OCI-LY7 (cell line): ENCODE data around the gene MAPK8IP2. TPM values are rescaled to one million over a fixed set of nuclear protein-coding genes. Genes with fewer than 3 reads are reported as not detected.

Experiments
- BruUV-seq: library from RNA; stranded (reverse); fragments of 400-500 nt; replicated peaks from 2 replicates; lab custom pipeline; 2021; lab: Mats Ljungman, UMichigan
- CTCF ChIA-PET: fragments of 300-600 bp; sonication (Branson Sonifier 250); formaldehyde crosslinking; loops from one replicate; lab custom pipeline; 2022; ENCODE audit warnings: antibody characterized with exemption; ENCODE audit not compliant: unreplicated experiment; lab: Charles Lee
- POLR2A ChIA-PET: fragments of 300-600 bp; sonication (Branson Sonifier 250); formaldehyde crosslinking; loops from one replicate; lab custom pipeline; 2022; ENCODE audit warnings: antibody characterized with exemption; lab: Charles Lee
- DNase-seq: peaks from one replicate; pipeline ENCODE4 v3.0.0-alpha.2; 2015; ENCODE audit warnings: low spot score
- H2AFZ ChIP-seq: fragments of 200-600 bp; sonication (generic), shearing (Covaris generic); 2 replicates; pipeline ENCODE4 v1.6.1; 2014; ENCODE audit warnings: mild to moderate bottlenecking, antibody characterized with exemption, low read length, moderate library complexity
- H3K27ac ChIP-seq: fragments of 200-600 bp; sonication (generic); 2 replicates; pipeline ENCODE4 v1.5.1; 2014; ENCODE audit warnings: mixed run types, low read depth, mild to moderate bottlenecking, moderate library complexity, low read length, inconsistent platforms; ENCODE audit not compliant: poor library complexity, severe bottlenecking
- H3K36me3 ChIP-seq: fragments of 200-600 bp; sonication (generic); 2 replicates; pipeline ENCODE4 v1.6.1; 2014; ENCODE audit warnings: mild to moderate bottlenecking, antibody characterized with exemption, low read length, moderate library complexity, mixed read lengths; ENCODE audit not compliant: insufficient read depth
- H3K4me1 ChIP-seq: fragments of 200-600 bp; sonication (generic); 2 replicates; pipeline ENCODE4 v1.5.1; 2014; ENCODE audit warnings: mild to moderate bottlenecking, low read length; ENCODE audit not compliant: insufficient read depth, poor library complexity, severe bottlenecking
- H3K4me2 ChIP-seq: fragments of 200-600 bp; sonication (generic); 2 replicates; pipeline ENCODE4 v1.6.1; 2014; ENCODE audit warnings: mild to moderate bottlenecking, low read length
- H3K4me3 ChIP-seq: fragments of 200-600 bp; sonication (generic); 2 replicates; pipeline ENCODE4 v1.5.1; 2014; ENCODE audit warnings: mild to moderate bottlenecking, low read depth, low read length; ENCODE audit not compliant: poor library complexity, severe bottlenecking
- H3K79me2 ChIP-seq: fragments of 200-600 bp; sonication (generic); 2 replicates; pipeline ENCODE4 v1.6.1; 2016; ENCODE audit warnings: low read depth, mild to moderate bottlenecking, low read length, moderate library complexity, mixed read lengths; ENCODE audit not compliant: insufficient read depth
- H3K9me2 ChIP-seq: fragments of 200-600 bp; sonication (generic); 2 replicates; pipeline ENCODE4 v1.6.1; 2016; ENCODE audit warnings: mild to moderate bottlenecking, low read length, mixed read lengths; ENCODE audit not compliant: insufficient read depth
- H3K9me3 ChIP-seq: fragments of 200-600 bp; sonication (generic); 2 replicates; pipeline ENCODE4 v1.6.1; 2014; ENCODE audit warnings: mild to moderate bottlenecking, mixed run types, low read length, mixed read lengths
- H4K20me1 ChIP-seq: fragments of 200-600 bp; sonication (generic); 2 replicates; pipeline ENCODE4 v1.6.1; 2014; ENCODE audit warnings: mild to moderate bottlenecking, antibody characterized with exemption, low read length, moderate library complexity, mixed read lengths; ENCODE audit not compliant: insufficient read depth
- CTCF ChIP-seq: fragments of 200-600 bp; sonication (generic); conservative IDR thresholded peaks from 2 replicates; pipeline ENCODE4 v1.5.1; 2014; ENCODE audit warnings: mild to moderate bottlenecking, antibody characterized with exemption, low read length, moderate library complexity, mixed read lengths
- EZH2phosphoT487 ChIP-seq: fragments of 200-600 bp; sonication (generic); IDR thresholded peaks from 2 replicates; pipeline ENCODE4 v1.6.1; 2018; ENCODE audit warnings: low read depth, borderline replicate concordance, mild to moderate bottlenecking, mixed run types, antibody characterized with exemption, low read length, moderate library complexity, mixed read lengths
- intact Hi-C: fragments of 100-400 bp; cut with micrococcal nuclease; formaldehyde crosslinking; loops from one replicate; pipeline ENCODE4 v1.10.0; 2022; ENCODE audit not compliant: unreplicated experiment
- total RNA-seq, 2 experiments: library from RNA; depleted of rRNA in 1 of 2; stranded (reverse); fragments of >200 nt in 1 of 2; shearing (Covaris generic) in 1 of 2; gene quantifications; 2 replicates each; pipeline ENCODE4 v1.2.3, GENCODE V29; 2014 to 2022

MAPK8IP2 gene
- total RNA-seq, 2 experiments from 2014 or later = 0.54 to 2.2 TPM

- intact Hi-C loops = no loop called here
- H3K9me2 ChIP-seq = no peaks in the 10 kb centered on the region
- H3K4me2 ChIP-seq = no peak overlapping the region
- H3K9me3 ChIP-seq = no peaks in the 10 kb centered on the region
- no peak for DNase-seq
- BruUV-seq = no TSS peak
- no peaks in the 10 kb centered on the region for H3K79me2 ChIP-seq
- no peak overlapping the region for H2AFZ ChIP-seq
- H3K27ac ChIP-seq = no peak overlapping the region
- peaks cover 5% of the 10 kb centered on the region for H3K4me1 ChIP-seq
- no peaks in the 10 kb centered on the region for H4K20me1 ChIP-seq
- H3K36me3 ChIP-seq = no peaks in the 10 kb centered on the region
- ChIA-PET CTCF (no interaction called here), POLR2A (interaction anchor here (1.6 kb wide), 1 partner anchor 10 kb away, joined by 6 read pairs; no protein-coding TSS in a partner anchor)
- TF ChIP-seq EZH2phosphoT487 (no peak), CTCF (no peak)
- H3K4me3 ChIP-seq = no peak overlapping the region
Measured at GRCh38 chr22:50630376-50630775, 29.8 kb downstream of the MAPK8IP2 start.

GRCh38 chr22:50633086-50633485 is 32.5 kb downstream of the MAPK8IP2 start:
- Histone ChIP-seq H3K4me2 (no peak overlapping the region), H4K20me1 (no peaks in the 10 kb centered on the region), H3K9me2 (no peaks in the 10 kb centered on the region), H3K4me3 (no peak overlapping the region), H3K79me2 (no peaks in the 10 kb centered on the region), H3K9me3 (no peaks in the 10 kb centered on the region), H3K27ac (no peak overlapping the region), H3K4me1 (peaks cover 5% of the 10 kb centered on the region), H2AFZ (no peak overlapping the region), H3K36me3 (no peaks in the 10 kb centered on the region)
- no peak for TF ChIP-seq EZH2phosphoT487
- no peak for TF ChIP-seq CTCF
- no TSS peak for BruUV-seq
- ChIA-PET CTCF (no interaction called here), POLR2A (interaction anchor here (0.5 kb wide), 1 partner anchor 49 kb away, joined by 4 read pairs; no protein-coding TSS in a partner anchor)
- DNase-seq = no peak
- intact Hi-C loops = no loop called here

GRCh38 chr22:50633771-50634170 is 33.2 kb downstream of the MAPK8IP2 start:
- no peaks in the 10 kb centered on the region for H4K20me1 ChIP-seq
- no peak overlapping the region for H2AFZ ChIP-seq
- H3K4me2 ChIP-seq = no peak overlapping the region
- no peak overlapping the region for H3K27ac ChIP-seq
- BruUV-seq = no TSS peak
- intact Hi-C loops = no loop called here
- ChIA-PET POLR2A (no interaction called here), CTCF (no interaction called here)
- peaks cover 2% of the 10 kb centered on the region for H3K4me1 ChIP-seq
- no peak overlapping the region for H3K4me3 ChIP-seq
- H3K36me3 ChIP-seq = no peaks in the 10 kb centered on the region
- no peak for DNase-seq
- no peaks in the 10 kb centered on the region for H3K9me2 ChIP-seq
- no peaks in the 10 kb centered on the region for H3K9me3 ChIP-seq
- TF ChIP-seq CTCF (no peak), EZH2phosphoT487 (no peak)
- no peaks in the 10 kb centered on the region for H3K79me2 ChIP-seq
